Activated B cell treated with CpG ODN at 0.5 μM for 24 hours (primary cell): ENCODE data around the gene DIAPH3. TPM values are rescaled to one million over a fixed set of nuclear protein-coding genes. Genes with fewer than 3 reads are reported as not detected.

Experiments used
- ATAC-seq: fragments of 200-7000 bp; cut with Tn5 transposase; one replicate; pipeline ENCODE4 v1.10.0; 2021; ENCODE audit warnings: low read depth, mild to moderate bottlenecking, moderate library complexity
- CTCF ChIA-PET: fragments of 350-600 bp; sonication (Branson Sonifier 250); formaldehyde crosslinking; loops from one replicate; lab custom pipeline; 2021; ENCODE audit warnings: antibody characterized with exemption; lab: Charles Lee
- POLR2A ChIA-PET: fragments of 350-600 bp; sonication (Branson Sonifier 250); formaldehyde crosslinking; loops from one replicate; lab custom pipeline; 2021; ENCODE audit warnings: antibody characterized with exemption; lab: Charles Lee
- DNase-seq: peaks from one replicate; pipeline ENCODE4 v3.0.0; 2022
- H3K27ac Mint-ChIP-seq: one replicate; pipeline ENCODE4 v1.8.0; 2020; ENCODE audit warnings: mixed read lengths
- H3K27me3 Mint-ChIP-seq: one replicate; pipeline ENCODE4 v1.8.0; 2021; ENCODE audit warnings: mixed read lengths
- H3K36me3 Mint-ChIP-seq: one replicate; pipeline ENCODE4 v1.8.0; 2021; ENCODE audit warnings: low read depth, mixed read lengths
- H3K4me1 Mint-ChIP-seq: one replicate; pipeline ENCODE4 v1.8.0; 2021; ENCODE audit warnings: mixed read lengths
- H3K4me3 Mint-ChIP-seq: one replicate; pipeline ENCODE4 v1.8.0; 2020; ENCODE audit warnings: mild to moderate bottlenecking, mixed read lengths
- H3K9me3 Mint-ChIP-seq: one replicate; pipeline ENCODE4 v1.8.0; 2020; ENCODE audit warnings: mixed read lengths
- intact Hi-C: fragments of 100-400 bp; cut with micrococcal nuclease; formaldehyde crosslinking; loops from one replicate; pipeline ENCODE4 v1.15.1; 2024
- total RNA-seq: library from RNA; stranded (reverse); gene quantifications from 2 replicates; pipeline ENCODE4 v1.2.3, GENCODE V29; 2022
- TF ChIP-seq, protein P1 (sequence below): fragments of 200-600 bp; IDR thresholded peaks from one replicate; pipeline ENCODE4 v1.8.0; 2022; ENCODE audit warnings: antibody characterized with exemption, mild to moderate bottlenecking

DIAPH3 gene
- total RNA-seq, 1 donor from 2014 or later, result 0.38 TPM

- ChIA-PET CTCF (interaction anchor here (0.7 kb wide), 1 partner anchor 683 kb away, joined by 3 read pairs; no protein-coding TSS in a partner anchor), POLR2A (no interaction called here)
- no peaks in the 10 kb centered on the region for H3K36me3 Mint-ChIP-seq
- H3K4me3 Mint-ChIP-seq, result no peak overlapping the region
- H3K9me3 Mint-ChIP-seq, result no peaks in the 10 kb centered on the region
- H3K27me3 Mint-ChIP-seq, result no peaks in the 10 kb centered on the region
- TF ChIP-seq, protein P1, sequence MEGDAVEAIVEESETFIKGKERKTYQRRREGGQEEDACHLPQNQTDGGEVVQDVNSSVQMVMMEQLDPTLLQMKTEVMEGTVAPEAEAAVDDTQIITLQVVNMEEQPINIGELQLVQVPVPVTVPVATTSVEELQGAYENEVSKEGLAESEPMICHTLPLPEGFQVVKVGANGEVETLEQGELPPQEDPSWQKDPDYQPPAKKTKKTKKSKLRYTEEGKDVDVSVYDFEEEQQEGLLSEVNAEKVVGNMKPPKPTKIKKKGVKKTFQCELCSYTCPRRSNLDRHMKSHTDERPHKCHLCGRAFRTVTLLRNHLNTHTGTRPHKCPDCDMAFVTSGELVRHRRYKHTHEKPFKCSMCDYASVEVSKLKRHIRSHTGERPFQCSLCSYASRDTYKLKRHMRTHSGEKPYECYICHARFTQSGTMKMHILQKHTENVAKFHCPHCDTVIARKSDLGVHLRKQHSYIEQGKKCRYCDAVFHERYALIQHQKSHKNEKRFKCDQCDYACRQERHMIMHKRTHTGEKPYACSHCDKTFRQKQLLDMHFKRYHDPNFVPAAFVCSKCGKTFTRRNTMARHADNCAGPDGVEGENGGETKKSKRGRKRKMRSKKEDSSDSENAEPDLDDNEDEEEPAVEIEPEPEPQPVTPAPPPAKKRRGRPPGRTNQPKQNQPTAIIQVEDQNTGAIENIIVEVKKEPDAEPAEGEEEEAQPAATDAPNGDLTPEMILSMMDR, result no peak
- H3K4me1 Mint-ChIP-seq, result no peaks in the 10 kb centered on the region
- H3K27ac Mint-ChIP-seq, result no peak overlapping the region
- ATAC-seq (no peak), DNase-seq (no peak)
- intact Hi-C loops, result no loop called here
These were observed 415.7 kb downstream of the DIAPH3 start for GRCh38 chr13:59748046-59748445.

DNA sequence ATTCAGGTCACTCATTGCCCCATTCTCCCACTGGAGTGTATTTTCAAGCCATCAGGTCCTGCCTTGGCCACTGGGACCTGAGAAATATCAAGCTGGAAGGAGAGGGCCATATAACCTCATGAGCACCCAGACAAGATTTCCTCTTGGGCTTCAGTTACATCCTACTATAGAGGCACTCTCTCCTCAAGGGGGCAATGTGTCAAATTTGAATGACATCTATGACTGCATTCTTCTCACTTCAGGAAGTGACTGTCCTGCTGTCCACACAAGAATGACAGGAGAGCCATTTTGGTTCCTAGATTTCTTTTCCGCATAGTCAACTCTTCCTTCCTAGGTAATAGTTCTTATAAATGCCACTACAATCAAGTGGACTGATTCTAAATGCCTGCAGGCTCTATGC, 416.2 kb downstream of the DIAPH3 start:
- DNase-seq (no peak), ATAC-seq (no peak)
- H3K36me3 Mint-ChIP-seq, result no peaks in the 10 kb centered on the region
- POLR2A ChIA-PET, result no interaction called here
- CTCF ChIA-PET, result no interaction called here
- TF ChIP-seq, protein P1, result no peak
- H3K4me3 Mint-ChIP-seq, result no peak overlapping the region
- no peaks in the 10 kb centered on the region for H3K4me1 Mint-ChIP-seq
- no peak overlapping the region for H3K27ac Mint-ChIP-seq
- intact Hi-C loops, result no loop called here
- H3K27me3 Mint-ChIP-seq, result no peaks in the 10 kb centered on the region
- H3K9me3 Mint-ChIP-seq, result no peaks in the 10 kb centered on the region

- ATAC-seq (no peak), DNase-seq (no peak)
- CTCF ChIA-PET, result interaction anchor here (1.6 kb wide), 1 partner anchor 64 kb away, joined by 3 read pairs; no protein-coding TSS in a partner anchor
- H3K27ac Mint-ChIP-seq, result no peak overlapping the region
- TF ChIP-seq, protein P1, result no peak
- H3K9me3 Mint-ChIP-seq, result no peaks in the 10 kb centered on the region
- intact Hi-C loops, result no loop called here
- H3K36me3 Mint-ChIP-seq, result no peaks in the 10 kb centered on the region
- H3K27me3 Mint-ChIP-seq, result no peaks in the 10 kb centered on the region
- POLR2A ChIA-PET, result no interaction called here
- H3K4me3 Mint-ChIP-seq, result no peak overlapping the region
- H3K4me1 Mint-ChIP-seq, result no peaks in the 10 kb centered on the region
These were observed 417.3 kb downstream of the DIAPH3 start for GRCh38 chr13:59746291-59746962.

GRCh38 chr13:59745392-59745788, 418.3 kb downstream of the DIAPH3 start:
- Mint-ChIP-seq H3K27me3 (no peaks in the 10 kb centered on the region), H3K9me3 (no peaks in the 10 kb centered on the region), H3K36me3 (no peaks in the 10 kb centered on the region), H3K27ac (no peak overlapping the region), H3K4me3 (no peak overlapping the region), H3K4me1 (no peaks in the 10 kb centered on the region)
- ChIA-PET CTCF (interaction anchor here (1.6 kb wide), 1 partner anchor 63 kb away, joined by 3 read pairs; no protein-coding TSS in a partner anchor), POLR2A (no interaction called here)
- DNase-seq (no peak), ATAC-seq (no peak)
- intact Hi-C loops, result no loop called here
- TF ChIP-seq, protein P1, result no peak

GRCh38 chr13:59744747-59745391, 418.9 kb downstream of the DIAPH3 start:
- H3K4me3 Mint-ChIP-seq, result no peak overlapping the region
- ATAC-seq, result no peak

More at GRCh38 chr13:59744747-59745391, 418.9 kb downstream of the DIAPH3 start:
- CTCF ChIA-PET, result no interaction called here
- no peak for DNase-seq
- H3K27me3 Mint-ChIP-seq, result no peaks in the 10 kb centered on the region
- H3K36me3 Mint-ChIP-seq, result no peaks in the 10 kb centered on the region
- no peaks in the 10 kb centered on the region for H3K9me3 Mint-ChIP-seq
- POLR2A ChIA-PET, result no interaction called here
- TF ChIP-seq, protein P1, result no peak
- no peaks in the 10 kb centered on the region for H3K4me1 Mint-ChIP-seq
- no peak overlapping the region for H3K27ac Mint-ChIP-seq
- intact Hi-C loops, result no loop called here
